ENCODE measurements around the gene PTPRK. TPM values are rescaled to one million over a fixed set of nuclear protein-coding genes. Genes with fewer than 3 reads are reported as not detected.

The PTPRK gene
- total RNA-seq, 1 donor from 2014 or later = 67.1 TPM

DNA sequence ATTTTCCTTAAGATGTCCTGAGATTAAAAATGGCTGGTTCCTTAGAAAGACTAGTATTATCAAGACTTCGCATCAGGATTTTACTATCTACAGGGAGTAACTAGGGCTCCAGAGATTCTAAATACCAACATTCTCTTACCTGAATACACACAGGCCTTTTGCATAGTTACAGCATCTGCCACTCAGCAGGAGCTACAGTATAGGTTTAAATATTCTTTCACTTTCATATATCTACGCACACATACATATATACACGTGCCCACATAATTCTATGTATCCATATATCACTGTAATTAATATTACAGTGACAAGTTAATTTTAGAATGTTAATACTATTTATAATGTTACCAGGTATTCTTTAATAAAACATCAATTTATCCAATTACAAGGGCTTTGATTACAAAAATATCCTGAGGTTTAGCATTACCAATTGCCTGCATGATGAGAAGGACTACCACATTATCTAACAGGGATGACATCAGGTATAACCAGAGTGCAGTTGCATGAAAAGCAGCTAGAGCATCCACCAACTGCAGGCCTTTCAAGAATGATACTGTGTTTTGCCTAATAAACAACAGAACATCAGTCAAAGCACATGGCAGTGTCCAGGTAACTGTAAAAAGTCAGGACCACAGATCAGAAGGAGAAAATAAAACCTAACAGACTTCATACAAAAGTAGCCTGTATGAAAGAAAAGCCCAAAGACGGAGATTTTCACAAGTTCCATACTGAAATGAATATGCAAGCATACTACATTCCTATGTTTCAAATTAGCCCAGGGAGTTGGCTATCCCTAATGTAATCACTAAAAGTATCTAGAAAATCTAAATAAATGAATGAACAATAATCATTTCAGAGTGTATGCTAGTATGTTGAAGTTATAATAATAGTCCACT is 268.7 kb downstream of the PTPRK start:
- no peak for DNase-seq (ENCODE audit: low read depth, low spot score)

- DNase-seq (ENCODE audit: low read depth, low spot score) = no peak
Observed at GRCh38 chr6:128250370-128251070, 269.9 kb downstream of the PTPRK start.

GRCh38 chr6:128249429-128249828 is 271.0 kb downstream of the PTPRK start:
- DNase-seq (ENCODE audit: low read depth, low spot score) = no peak

GRCh38 chr6:128246472-128247260 is 273.7 kb downstream of the PTPRK start:
- DNase-seq (ENCODE audit: low read depth, low spot score) = no peak

DNA sequence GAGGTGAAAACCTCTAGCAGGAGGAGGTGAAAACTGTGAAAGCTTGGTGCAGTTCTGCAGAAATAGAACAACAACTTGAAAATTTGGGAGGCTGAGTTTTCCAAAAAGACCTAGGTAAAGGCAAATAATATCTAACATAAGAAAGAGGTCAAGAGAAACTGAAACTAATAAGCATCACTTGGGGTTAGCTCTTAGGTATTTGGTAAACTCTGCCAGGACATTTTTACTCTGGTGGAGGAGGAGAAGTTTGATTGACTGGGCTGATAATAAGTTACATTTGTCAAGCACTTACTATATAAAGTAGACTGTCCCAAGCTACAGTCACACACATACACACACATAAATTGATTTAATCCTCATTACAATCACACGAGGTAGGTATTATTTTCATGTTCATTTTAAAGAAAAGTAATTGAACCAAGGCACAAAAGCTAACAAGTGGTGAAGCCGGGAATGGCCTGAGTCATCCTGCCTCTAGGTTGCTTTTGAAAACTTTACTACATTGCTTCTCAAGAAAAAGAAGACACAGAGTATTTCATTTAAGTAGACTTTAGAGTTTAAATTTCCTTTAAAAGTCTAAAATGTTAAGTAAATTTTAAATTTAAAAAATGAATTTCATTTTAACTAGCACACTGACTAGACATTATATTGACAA is 275.5 kb downstream of the PTPRK start:
- DNase-seq (ENCODE audit: low read depth, low spot score) = no peak

DNA sequence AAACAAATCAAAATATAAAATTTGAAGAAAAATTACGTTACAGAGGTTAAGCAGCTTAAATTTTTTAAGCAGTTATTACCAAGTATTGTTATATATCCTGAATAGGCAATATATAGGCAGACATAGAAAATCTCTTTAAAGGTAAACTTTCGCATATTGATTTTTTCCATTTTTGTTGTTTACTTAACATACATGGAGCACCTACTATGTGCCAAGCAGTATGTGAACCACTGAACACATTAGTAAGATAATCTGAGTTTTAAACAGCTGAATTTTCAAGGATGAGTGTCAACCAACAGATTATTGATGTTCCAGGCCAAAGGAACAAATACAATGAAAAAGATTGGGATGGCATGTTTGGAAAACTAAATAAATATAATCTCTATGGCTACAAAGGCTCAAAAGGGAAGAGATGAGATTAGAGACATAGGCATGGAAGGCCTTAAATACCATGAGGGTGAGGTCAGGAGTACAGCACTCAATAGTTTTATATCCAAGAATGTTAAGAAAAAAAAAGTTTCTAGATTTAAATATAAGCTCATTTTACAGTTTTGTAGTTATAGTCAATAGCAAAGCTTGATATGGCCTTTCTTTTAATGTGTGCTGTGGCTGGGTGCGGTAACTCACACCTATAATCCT is 277.5 kb downstream of the PTPRK start:
- no peak for DNase-seq (ENCODE audit: low read depth, low spot score)

DNA sequence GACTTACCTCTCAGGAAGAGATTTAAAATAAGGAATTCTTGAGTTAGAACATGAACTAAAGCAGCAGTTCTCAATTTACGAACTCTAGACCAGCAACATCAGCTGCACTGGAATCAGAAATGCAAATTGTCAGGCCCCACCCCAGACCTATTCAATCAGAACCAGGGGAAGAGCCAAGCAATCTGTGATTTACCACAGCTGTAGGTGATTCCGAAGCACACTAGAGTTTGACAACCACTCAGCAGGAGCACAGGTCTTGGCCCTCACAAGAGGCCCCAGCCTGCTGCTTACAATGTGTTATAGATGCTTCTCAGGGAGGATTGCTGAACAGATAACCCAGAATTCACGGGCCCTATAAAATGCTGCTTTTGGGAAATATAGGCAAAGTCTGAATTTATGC is 279.2 kb downstream of the PTPRK start:
- DNase-seq (ENCODE audit: low read depth, low spot score) = no peak

DNA sequence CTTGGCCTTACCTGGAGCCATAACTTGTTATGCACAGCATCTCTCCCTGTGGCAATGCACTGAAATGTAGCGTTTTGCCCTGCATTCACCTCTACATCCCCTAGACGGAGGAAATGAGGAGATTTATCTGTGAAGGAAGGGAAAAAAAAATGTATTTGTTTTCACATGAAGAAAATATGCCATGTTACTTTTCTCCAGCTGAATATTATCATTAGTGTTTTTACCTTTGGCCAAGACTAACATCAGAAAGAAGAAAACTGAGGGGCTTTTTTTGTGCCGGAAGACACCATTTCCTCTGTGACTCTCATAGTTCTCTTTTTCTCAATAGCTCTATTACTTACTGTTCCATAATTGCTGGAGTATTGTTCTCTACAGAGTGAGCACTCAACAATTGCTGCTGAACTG is 280.4 kb downstream of the PTPRK start:
- no peak for DNase-seq (ENCODE audit: low read depth, low spot score)

GRCh38 chr6:128239146-128239545 is 281.3 kb downstream of the PTPRK start:
- DNase-seq (ENCODE audit: low read depth, low spot score) = no peak

DNA sequence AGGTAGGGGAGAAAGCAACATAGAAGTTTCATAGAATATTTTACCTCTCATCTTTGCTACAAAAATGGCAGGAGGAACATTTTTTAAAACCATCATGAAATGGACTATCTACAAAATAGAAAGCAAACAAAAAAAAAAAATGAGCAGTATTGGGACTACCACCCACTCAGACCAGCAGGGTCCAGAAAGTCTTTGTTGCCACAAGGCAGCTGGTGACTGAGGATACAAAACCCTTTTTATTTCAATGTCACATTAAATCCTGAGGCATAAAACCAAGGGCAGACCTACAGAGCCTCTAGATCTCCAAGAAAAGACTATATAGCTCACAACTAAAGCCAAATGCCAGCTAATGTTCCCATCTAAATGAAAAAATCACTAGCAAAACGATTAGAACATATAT is 282.2 kb downstream of the PTPRK start:
- no peak for DNase-seq (ENCODE audit: low read depth, low spot score)

GRCh38 chr6:128235556-128235955 is 284.8 kb downstream of the PTPRK start:
- DNase-seq (ENCODE audit: low read depth, low spot score) = no peak

- DNase-seq (ENCODE audit: low read depth, low spot score) = no peak
Observed at GRCh38 chr6:128233531-128233930, 286.9 kb downstream of the PTPRK start.

DNA sequence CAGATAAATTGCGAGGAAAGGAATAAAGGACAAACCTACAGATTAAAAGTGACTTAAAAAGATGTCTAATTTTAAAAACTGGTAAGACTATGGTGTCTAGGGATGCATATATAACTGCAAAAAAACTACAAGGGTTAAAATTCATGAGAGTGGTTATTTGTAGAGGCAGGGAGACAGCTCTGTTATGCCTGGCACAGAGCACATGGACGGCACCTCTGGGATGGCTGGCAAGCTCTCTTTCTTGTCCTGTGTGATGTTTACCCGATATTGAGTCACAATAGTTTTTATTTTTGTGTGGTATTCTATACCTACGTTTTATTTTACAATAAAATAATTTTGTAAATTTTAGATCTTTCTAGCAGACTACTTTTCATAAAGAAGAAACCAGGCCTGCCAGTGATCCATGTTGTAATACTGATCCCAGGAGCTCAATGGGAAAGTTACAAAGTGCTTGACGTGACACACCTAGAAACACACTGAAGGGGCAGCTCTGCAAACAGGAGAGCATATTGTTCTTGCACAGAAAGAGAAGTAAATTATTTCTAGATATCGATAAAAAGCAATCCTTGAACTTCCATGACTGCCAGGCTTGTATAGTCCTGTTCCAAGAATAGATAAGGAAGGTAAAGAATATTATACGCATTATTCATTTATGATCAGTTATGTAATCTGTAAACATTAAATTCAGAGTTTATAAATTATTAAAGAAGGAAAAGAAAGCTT is 290.0 kb downstream of the PTPRK start:
- DNase-seq (ENCODE audit: low read depth, low spot score) = no peak

DNA sequence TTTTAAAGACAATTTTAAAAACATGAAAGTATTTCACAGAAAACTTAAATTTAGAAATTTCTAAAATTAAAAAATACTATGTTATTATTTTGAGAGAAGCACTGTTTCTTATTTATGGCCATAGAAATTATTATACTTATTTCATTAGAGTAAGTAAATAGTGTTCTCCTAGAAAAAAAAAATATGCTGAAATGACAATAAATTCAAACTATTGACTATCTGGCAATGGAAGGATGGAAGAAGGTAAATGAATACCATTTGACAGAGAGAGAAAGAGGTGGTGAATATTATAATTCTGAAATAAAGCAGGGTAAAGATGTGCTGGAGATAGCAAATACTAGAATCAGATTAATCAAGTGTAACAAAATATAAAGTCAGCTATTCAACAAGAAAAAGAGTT is 294.8 kb downstream of the PTPRK start:
- no peak for DNase-seq (ENCODE audit: low read depth, low spot score)

DNA sequence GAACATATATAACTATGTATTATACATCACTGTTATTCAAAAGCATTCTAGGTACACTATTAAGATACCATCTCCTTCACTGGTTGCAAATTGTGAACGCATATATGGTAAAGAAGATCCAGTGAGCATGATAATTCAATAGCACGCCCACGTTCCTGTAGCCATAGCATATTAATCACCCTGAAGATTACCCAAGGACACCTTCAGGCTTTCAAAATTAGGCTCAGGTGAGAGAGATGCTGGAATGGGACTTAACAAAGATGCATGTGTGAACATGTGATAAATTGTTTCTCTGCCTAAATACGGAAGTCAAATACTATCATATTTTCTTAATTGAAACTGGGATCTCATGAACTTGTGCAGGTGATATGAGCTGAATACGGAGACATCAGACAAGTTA is 303.5 kb downstream of the PTPRK start:
- DNase-seq (ENCODE audit: low read depth, low spot score) = no peak

GRCh38 chr6:128209771-128210170 is 310.6 kb downstream of the PTPRK start:
- peak; percentile 13 for DNase-seq (ENCODE audit: low read depth, low spot score)

DNA sequence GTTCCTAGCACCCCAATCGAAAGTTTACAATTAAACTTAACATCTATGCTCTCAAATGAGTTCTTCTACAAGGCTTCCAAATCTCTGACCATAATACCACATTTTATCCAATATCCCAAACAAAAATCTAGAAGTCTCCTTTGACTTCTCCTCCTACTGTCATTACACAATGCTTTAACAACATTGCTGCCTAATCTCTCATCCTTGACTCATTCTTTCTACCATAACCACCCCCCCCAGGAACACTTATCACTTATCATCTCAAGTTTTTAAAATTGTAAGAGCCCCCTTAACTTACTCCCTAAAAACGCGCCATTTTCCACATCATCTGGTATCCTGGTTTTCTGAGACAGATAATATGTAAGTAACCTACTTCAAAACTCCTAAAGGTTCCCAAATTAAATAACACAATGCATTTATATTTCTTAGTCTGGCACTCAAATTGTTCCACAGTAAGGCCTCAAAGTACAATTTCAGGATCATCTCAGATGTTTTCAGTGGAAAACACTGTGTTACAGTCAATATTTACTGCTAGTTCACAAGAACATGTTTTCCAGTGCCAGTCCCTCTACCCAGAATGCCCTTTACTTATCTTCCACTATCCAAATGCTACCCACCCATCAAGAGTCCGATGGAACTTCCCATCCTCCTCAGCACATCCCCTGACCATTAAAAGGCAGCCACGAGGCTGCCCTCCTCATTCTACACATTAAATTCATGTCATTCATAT is 311.4 kb downstream of the PTPRK start:
- DNase-seq (ENCODE audit: low read depth, low spot score) = no peak

DNA sequence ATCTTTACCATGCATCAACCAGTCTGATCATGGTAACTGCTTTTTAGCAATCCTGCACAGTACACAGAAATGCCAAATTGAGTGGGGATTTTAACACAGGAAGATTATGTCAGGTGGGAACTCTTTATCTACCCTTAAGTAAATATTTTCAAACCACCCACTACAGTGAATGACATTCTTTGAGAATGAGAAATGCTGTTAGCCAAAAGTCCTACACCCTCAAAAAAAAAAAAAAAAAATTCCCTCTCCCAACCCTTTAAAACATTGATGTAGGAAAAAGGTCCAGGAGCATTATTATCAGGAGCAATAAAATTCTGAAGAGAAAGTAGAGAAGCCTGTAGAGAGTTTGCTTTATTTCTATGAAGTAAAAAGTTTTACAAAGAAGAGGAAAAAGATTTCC is 312.3 kb downstream of the PTPRK start:
- DNase-seq (ENCODE audit: low read depth, low spot score) = no peak

DNA sequence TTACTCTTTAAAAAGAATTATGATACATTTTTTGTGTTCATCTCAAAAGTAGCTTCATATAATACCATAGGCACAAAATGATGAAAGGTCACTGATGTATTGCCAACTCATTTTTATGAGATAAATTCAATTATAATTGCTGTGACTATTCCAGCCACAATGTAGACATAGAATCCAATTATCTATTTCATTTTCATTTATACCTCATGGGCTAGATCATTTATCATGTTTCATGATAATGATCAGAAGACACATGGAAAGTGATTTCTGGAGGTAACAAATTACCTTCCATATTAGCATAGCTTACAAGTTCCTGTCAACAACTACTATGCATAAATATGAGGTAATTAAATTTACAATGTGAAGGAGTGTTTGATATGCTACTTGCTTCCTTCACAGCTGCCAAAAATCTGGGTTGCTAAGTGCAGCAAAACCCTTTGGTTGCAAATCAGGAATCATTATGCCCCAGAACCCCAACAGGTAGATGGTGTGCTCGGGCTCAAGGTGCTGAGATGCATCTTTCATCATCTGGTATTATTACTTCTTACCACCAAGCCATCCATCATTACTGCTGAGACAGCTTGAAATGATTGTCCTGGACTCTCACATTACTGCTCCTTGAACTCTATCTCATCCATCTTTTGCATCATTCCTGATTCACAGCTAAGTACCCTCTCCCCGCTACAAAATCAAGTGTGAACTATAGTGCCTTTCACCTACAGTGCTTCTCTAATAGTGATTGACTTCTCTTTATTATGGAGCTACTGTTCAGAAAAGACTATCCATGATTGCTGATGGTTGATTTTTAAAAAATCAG is 313.6 kb downstream of the PTPRK start:
- DNase-seq (ENCODE audit: low read depth, low spot score) = no peak
